ENCODE data around the gene COL13A1. TPM values are rescaled to one million over a fixed set of nuclear protein-coding genes. Genes with fewer than 3 reads are reported as not detected.

COL13A1 gene
- total RNA-seq, 1 donor from 2014 or later = 9.5 TPM

DNA sequence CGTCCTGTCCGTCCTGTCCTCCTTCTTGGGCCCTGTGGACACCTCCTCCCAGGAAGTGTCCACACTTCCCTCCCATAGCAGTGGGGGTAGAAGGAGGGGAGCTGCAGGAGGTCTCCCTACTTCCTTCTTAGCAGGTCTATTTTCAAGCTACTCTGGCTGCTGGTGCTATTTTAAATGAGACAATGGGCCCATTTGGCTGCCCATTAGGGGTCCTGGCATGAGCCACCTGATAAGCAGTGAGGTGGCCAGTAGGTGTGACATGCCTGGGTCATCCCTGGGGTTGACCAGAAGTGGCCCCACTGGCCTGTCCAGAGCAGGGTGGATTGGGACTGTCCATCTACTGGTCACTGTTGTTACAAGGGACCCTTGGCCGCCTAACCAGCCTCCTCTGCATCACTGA, 75.2 kb downstream of the COL13A1 start:
- DNase-seq (ENCODE audit: low spot score) = no peak
- intact Hi-C loops (cut with DNase I) = no loop called here

DNA sequence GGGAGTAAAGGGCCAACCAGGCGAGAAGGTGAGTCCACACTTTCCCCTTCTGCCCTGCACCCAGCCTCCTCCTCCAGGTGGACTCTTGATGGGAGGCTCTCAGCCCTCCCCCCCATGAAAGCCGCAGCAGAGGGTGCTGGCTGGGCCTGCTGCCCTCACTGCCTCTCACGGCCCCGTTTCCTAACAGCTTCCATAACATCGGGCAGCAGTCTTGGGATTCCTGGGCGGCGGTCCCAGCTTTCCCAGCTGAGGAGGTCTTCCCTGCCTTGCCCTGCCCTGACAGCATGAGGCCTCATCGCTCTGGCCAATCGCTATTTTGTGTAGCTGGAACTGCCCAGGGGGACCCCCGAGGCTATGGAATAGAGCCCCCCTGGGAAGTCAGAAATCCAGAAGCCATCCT, 76.3 kb downstream of the COL13A1 start:
- no peak for DNase-seq (ENCODE audit: low spot score)
- intact Hi-C loops (cut with DNase I) = no loop called here

DNA sequence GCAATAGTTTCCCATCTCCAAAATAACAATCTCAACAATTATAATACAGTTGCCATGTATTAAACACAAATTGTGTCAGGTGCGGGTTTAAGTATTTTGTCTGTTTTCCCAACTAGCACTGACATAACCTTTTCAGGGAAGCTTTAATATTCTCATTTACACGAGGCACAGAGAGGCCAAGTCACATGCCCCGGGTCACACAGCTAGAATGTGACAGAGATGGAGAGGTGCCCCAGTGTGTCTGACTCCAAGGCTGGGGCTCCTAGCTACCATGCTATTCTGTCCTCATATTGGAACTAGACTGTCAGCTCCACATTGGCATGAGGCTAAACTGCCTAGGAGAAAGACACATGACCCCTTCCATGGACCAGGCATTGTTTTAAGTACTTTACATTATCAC, 77.2 kb downstream of the COL13A1 start:
- DNase-seq (ENCODE audit: low spot score) = no peak
- intact Hi-C loops (cut with DNase I) = no loop called here

DNA sequence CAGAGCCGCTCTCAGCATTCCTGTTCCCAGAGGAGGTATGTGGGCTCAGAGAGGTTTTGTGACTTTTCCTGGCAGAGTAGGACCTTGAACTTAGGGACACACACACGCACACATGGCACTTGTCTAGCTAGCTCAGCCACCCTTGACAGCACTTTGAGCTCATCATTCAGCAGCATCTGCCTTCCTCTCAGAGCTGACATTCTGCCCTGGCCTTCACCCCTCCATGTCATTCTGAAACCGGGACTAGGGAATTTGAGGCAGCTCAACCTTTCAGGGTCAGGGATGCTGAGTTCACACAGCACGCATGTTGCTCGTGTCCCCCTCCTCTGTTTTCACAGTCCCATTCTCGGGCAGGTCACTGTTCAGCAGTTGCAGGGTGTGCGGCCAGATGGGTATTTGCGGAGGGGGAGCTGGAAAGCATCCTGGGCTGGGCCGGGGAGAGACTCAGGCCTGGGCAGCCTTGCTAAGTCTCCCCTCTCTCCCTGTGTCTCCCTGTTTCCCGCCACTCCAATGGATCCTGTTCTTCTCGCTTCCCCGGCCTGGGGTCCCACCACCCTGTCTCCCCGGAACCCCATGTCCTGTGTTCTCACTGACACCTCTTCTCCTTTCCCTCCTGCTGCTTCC, 78.0 kb downstream of the COL13A1 start:
- intact Hi-C loops (cut with DNase I) = no loop called here
- DNase-seq (ENCODE audit: low spot score) = no peak

DNA sequence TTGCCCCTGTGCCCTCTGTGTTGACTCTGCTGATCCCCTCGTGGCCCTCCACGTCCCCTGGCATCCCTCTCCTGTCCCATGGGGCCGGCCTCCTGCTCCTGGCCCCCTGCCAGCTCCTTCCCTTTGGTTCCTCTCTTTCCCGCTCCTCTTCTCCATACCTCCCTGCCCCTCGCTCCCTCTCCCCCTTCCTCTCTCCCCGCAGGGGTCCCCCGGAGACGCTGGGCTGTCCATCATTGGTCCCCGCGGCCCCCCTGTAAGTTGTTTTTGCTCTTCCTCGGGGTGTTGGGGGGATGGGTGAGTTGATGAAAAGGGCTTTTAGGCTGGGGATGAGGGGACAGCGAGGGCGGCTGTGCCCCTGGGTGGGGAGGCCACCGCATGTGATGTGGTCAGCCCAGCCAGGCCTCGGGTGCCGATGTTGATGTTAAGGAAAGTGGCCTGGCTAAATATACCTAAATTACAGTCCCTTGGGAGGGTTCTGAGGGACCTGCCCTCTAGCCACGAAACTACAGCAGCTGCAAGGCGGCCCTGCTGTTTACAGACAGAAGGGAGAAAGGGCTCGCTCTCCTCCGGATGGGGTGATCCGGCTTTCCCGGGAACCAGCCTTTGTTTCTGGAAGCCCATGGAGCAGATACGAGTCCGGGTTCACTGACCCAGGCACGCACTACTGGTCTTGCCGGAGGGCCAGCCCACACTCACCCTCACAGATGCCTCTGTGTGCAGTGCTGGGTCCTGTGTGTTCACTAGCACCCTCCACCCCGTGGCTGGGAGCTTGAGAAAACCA, 78.8 kb downstream of the COL13A1 start:
- DNase-seq (ENCODE audit: low spot score) = no peak
- intact Hi-C loops (cut with DNase I) = no loop called here

DNA sequence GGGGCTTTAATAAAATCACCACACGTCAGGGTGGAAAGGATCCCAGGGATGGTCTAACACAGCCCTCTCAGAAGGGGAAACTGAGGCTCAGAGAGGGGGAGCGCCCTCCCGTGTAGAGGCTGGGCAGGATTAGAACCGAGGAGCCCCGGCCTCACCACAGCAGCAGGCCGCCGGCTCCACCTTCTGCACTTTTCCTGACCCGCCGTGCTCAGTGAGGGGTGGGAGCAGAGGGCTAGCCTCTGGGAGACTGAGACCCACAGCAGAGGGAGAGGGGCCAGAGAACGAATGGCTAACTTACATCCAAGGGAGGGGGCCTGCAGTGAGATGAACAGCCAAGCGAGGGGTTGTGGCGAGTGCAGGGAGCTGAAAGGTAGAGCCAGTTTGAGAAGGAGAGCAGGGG, 79.5 kb downstream of the COL13A1 start:
- intact Hi-C loops (cut with DNase I) = no loop called here
- no peak for DNase-seq (ENCODE audit: low spot score)

DNA sequence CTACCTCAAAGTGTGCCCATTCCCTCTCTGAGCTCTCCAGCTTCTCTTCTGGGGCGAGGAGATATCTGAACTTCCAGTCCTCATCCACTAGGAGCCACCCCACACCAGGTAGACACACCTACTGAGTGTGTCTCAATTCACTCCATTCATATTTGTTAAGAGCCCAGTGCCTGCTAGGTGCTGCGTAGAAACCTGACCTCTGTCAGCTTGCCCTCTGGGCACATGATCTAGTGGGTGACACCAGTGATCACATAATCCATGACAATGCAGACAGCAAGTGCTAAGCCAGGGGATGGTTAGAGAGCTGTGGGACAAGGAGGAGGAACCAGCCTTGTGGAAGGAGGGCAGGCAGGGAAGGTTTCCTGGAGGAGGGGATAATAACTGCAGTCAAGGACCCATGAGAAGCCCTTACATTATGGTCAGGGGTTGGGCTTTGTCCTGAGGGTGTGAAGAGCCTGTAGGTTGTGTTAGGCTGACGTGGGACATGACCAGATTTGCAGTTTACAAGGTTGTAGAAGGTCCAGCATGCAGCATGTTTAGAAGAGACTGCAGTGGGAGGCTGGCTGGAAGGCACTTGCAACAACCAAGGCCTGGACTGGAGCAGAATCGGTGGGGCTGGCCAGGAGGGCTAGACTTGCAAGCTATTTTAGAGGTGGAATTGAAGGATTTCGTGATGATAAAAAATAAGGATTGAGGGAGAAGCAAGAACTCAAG, 81.8 kb downstream of the COL13A1 start:
- no peak for DNase-seq (ENCODE audit: low spot score)
- intact Hi-C loops (cut with DNase I) = no loop called here

DNA sequence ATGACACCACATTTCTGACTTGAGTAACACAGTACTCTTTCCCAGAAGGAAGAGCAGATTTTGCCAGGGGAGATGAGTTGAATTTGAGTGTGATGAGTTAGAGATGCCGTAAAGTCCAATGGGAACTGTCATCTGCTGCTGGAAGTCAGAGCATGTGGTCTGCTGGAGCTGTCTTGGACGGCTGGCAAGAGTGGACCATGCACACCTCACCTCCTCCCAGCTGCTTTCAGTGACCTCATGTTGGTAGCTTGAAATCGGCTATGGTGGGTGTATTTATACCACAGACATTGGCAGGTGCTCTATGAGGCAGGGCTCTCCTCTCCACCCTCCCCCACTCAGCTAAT, 82.3 kb downstream of the COL13A1 start:
- intact Hi-C loops (cut with DNase I) = no loop called here
- no peak for DNase-seq (ENCODE audit: low spot score)

DNA sequence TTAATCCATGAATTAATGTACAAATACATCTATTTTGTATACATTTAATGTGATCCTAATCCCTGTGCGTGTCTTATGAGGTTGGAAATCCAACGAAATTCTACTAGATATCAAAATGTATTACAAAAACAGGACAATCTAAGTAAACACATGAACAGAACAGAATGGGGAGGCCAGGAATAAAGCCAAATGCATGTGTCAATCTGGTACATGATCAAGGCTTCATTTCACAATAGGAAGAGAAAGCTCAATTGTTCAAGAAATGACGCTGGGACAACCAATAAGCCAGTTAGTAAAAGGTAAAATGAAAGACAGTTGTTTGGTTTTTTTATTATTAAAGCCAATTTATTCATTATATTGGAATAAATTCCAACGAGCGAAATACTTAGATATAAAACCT, 83.0 kb downstream of the COL13A1 start:
- no peak for DNase-seq (ENCODE audit: low spot score)
- intact Hi-C loops (cut with DNase I) = no loop called here

DNA sequence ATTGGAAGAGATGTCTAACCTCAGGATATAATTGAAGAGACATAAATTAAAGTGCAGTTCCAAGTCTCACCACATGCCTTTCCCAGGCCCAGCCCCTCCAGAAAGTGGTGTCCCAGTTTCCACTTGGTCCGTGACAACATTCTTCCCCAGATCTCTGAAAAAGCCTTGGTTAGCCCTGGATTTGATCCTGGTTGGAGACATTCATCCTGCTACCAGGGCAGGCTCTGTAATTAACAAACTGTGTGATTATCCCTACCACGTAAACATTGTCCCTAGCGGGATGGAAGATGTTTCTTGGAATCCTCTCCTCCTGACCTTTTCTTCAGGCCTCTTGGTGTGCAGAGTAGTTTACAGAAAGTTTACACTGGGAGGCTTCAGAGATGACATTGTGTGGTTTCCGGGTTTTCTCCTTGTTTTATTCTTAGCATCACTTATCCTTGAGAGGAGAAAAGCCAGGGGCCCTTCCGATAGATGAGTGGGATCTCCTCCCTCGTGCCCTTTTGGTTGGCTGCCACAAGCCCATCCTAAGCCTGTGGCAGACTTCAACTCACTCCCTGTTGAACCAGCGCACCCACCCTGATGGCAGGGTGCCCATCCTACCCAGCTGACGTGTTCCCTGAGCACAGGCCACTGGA, 83.8 kb downstream of the COL13A1 start:
- intact Hi-C loops (cut with DNase I) = no loop called here
- DNase-seq (ENCODE audit: low spot score) = no peak

DNA sequence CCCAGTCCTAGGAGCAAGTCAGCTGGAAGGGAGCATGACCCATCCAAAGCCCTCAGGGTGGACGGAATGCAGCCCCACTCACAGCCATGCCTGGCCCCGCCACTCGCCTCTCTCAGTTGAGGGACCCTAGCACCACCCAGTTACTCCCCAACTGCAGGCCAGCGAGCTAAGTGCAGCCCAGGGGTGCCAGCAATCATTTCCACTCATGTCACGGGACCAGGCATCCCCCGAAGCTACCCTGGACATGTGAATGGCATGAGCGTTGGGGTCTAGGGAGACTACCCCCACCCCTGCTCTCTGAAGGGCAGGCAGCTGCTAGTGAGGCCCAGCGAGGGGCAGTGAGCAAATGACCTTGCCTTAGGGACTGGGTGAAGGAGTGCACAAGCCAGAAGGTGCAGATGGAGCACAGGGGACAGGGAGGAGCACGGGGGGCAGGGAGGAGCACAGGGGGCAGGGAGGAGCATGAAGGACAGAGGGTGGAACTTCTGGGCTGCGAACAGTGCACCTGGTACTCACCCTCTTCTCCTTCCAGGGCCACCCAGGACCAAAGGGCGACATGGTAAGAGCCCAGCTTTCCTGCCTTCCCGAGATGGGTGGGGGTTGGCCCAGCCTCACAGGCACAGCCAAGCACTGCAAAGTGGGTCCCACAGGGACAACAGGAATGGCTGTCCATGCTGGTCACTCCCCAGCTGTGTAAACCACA, 87.3 kb downstream of the COL13A1 start:
- intact Hi-C loops (cut with DNase I) = no loop called here
- no peak for DNase-seq (ENCODE audit: low spot score)

DNA sequence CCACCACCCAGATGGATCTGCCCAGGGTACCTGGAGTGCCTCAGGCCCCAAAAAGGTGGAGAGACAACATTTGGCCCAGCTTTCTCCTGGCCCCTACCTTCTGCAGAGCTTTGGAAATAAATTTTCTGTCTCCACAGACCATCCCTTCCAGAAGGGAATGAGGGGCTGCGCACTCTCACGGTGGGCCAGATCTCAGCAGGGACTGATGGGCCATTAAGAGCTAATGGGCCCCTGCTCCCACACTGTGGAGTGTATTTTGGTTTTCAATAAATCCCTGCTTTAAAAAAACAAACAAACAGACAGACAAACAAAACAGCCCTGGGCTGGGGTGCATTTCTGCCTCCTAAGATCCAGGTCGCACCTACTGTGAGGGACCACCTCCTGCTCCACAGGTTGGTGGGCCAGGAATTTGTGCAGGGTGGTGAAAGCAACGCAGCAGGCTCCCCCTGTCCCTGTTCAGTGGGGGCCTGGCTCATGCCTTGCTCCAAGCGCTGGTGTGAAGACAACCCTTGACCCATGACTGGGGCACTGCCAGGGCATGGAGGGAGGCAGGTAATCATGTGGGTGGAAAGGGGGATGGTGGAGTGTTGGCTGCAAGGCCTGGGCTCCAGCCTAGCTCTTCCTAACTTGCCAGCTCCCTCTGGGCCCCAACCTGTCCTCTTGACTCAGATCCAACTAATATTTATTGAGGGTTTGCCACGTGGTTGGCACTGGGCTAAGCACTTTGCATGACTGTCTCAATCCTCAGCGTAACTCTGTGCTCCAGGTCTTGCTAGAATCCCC, 88.5 kb downstream of the COL13A1 start:
- intact Hi-C loops (cut with DNase I) = no loop called here
- no peak for DNase-seq (ENCODE audit: low spot score)

DNA sequence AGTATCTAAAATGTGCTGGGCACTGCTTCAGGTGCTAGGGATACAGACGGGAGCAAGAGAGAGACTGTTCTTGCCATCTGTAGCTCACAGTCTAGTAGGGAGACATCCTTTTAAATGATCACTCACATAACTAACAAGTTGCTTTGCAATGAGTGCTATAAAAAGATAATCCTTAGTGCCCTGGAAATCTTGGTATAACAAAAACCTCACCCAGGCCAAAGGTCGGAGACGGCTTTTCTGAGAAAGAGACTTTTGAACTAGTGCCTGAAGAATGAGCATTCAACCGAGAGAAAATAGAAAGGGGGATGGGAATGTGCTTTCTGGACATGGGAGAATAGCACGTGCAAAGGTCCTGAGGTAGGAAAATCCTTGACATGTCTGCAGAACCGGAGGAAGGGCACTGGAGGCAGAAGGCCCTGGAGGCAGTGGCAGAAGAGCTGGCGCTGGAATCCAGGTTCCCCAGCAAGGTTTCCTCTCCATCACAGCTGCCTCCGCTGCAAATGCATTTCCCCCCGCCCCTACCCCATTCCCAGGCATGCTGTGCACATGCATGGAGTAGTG, 89.4 kb downstream of the COL13A1 start:
- DNase-seq (ENCODE audit: low spot score) = no peak
- intact Hi-C loops (cut with DNase I) = no loop called here

DNA sequence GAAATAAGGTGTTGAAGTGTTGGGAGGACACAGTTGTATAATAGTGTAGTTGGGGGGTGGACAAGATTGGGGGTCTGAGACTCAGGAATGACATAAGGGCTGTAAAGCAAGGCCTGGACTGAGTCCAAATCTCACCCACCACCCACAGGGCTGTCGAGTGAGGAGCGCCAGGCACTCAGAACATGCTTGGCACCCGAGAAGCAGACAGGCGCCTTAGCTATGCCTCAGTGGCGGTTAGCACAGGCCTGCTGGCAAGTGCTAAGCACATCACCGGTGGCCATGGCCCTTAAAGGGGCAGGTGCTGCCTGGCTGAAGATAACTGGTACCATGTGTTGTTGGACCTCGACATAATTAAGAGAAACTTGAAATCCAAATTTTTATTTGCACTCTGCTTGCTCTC, 90.7 kb downstream of the COL13A1 start:
- intact Hi-C loops (cut with DNase I) = no loop called here
- no peak for DNase-seq (ENCODE audit: low spot score)

DNA sequence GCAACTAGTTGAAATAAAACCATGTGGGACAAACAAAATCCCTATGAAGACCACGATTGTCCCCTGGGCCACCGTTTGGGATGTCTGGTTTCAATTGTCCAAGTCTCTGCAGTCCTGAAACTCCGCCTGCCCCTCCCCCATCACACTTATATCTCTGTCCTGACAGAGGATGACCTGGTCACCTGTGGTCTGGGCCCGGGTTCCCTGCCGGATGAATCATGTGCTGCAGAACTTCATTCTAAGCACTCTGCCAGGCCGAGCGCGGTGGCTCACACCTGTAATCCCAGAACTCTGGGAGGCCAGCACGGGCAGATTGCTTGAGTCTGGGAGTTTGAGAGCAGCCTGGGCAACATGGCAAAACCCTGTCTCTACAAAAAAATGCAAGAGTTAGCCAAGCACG, 91.1 kb downstream of the COL13A1 start:
- intact Hi-C loops (cut with DNase I) = no loop called here
- no peak for DNase-seq (ENCODE audit: low spot score)

DNA sequence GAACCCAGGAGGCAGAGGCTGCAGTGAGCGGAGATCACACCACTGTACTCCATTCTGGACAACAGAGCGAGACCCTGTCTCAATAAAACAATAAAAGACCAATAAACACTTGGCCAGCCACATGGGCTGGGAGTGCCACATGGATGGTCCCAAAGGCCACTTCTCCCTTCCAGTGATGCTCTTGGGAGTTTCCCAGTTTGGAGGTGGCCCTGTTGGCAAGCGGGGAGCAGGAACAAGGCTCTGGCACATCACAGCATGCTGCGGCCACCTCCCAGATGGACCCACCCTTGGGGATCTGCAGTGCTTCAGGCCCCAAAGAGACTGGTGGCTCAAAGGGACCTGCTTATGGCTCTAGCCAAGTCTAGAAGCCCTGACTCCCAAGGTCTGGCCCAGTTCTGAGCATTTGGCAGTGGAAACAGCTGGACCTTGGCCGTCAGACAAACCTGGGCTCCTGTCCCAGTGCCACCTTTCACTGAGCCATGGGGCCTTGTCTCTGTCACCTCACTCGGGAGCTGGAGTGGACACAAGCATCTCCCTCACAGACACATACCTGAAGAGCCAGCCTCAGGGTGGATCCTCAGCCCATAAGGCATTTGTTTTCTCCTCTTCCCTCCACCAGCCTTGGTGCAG, 91.7 kb downstream of the COL13A1 start:
- intact Hi-C loops (cut with DNase I) = no loop called here
- no peak for DNase-seq (ENCODE audit: low spot score)

DNA sequence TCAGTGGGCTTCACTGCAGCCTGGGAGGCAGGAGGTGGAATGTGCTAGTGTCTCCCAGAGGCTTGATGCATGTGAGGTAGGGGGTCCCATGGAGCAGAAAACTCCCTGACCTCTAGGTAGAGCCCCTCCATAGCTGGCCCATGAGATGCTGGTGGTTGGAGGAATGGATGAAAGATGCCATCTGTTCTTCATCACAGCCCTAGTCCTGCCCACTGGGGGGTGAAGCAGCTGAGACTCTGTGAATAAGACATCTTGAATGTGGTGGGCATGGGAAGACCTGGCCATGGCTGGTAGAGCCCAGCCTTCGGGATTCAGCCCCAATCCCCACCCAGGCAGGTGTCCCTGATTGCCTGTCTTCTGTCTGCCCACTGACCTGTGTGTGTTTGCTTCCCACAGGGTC, 92.5 kb downstream of the COL13A1 start:
- intact Hi-C loops (cut with DNase I) = no loop called here
- no peak for DNase-seq (ENCODE audit: low spot score)

DNA sequence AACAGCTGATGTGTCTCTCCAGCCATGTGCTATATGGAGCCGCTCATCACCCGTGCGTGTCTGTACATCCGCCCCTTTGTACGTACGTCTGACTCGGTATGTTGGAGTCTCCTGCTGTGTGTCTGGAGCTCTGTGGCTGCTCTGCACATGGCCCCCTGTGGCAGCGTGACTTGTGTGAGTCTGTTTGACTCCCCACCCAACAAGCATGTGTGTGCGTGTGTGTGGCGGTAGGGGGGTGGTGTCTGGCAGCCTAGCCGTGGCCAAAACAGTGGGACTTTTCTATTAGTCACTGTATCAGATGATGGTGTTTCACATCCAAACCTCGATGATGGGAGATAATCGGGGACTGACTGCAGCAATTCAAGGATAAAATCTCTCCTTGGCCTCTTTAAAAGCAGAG, 94.1 kb downstream of the COL13A1 start:
- DNase-seq (ENCODE audit: low spot score) = no peak
- intact Hi-C loops (cut with DNase I) = no loop called here
